GM23338 (cell line): ENCODE data around the gene NTF3. TPM values are rescaled to one million over a fixed set of nuclear protein-coding genes. Genes with fewer than 3 reads are reported as not detected.

Experiments
- ATAC-seq: fragments of 200-7000 bp; cut with Tn5 transposase; 3 replicates; pipeline ENCODE4 v1.9.1; 2020
- DNase-seq: peaks from one replicate; pipeline ENCODE4 v3.0.0-alpha.2; 2015; ENCODE audit warnings: low spot score
- H2AFZ ChIP-seq: fragments of 200-600 bp; sonication (generic); 2 replicates; pipeline ENCODE4 v1.8.0; 2016; ENCODE audit warnings: antibody characterized with exemption, mild to moderate bottlenecking, moderate library complexity
- H3F3A ChIP-seq: fragments of 200-600 bp; sonication (generic); replicated peaks from 2 replicates; pipeline ENCODE4 v1.8.0; 2017; ENCODE audit warnings: antibody characterized with exemption, mixed run types, low read depth
- H3K27ac ChIP-seq: fragments of 200-600 bp; sonication (generic); 2 replicates; pipeline ENCODE4 v1.6.1; 2016; ENCODE audit warnings: low read depth
- H3K27me3 ChIP-seq: fragments of 200-600 bp; sonication (generic); 2 replicates; pipeline ENCODE4 v1.8.0; 2016; ENCODE audit warnings: mild to moderate bottlenecking, mixed run types, moderate library complexity; ENCODE audit not compliant: insufficient read depth
- H3K36me3 ChIP-seq: fragments of 200-600 bp; sonication (generic); 2 replicates; pipeline ENCODE4 v1.8.0; 2016; ENCODE audit warnings: mild to moderate bottlenecking; ENCODE audit not compliant: insufficient read depth
- H3K4me1 ChIP-seq: fragments of 200-600 bp; sonication (generic); 2 replicates; pipeline ENCODE4 v1.8.0; 2016; ENCODE audit warnings: mild to moderate bottlenecking, moderate library complexity; ENCODE audit not compliant: insufficient read depth
- H3K4me2 ChIP-seq: fragments of 200-600 bp; sonication (generic); 2 replicates; pipeline ENCODE4 v1.7.1; 2017; ENCODE audit warnings: mixed run types
- H3K4me3 ChIP-seq: fragments of 200-600 bp; sonication (generic); 2 replicates; pipeline ENCODE4 v1.6.1; 2016; ENCODE audit warnings: mixed run types
- H3K79me2 ChIP-seq: fragments of 200-600 bp; sonication (generic); replicated peaks from 2 replicates; pipeline ENCODE4 v1.8.0; 2017; ENCODE audit warnings: mild to moderate bottlenecking; ENCODE audit not compliant: insufficient read depth
- H3K9me2 ChIP-seq: fragments of 200-600 bp; sonication (generic); 2 replicates; pipeline ENCODE4 v1.8.0; 2017; ENCODE audit not compliant: insufficient read depth
- H4K20me1 ChIP-seq: fragments of 200-600 bp; sonication (generic); replicated peaks from 2 replicates; pipeline ENCODE4 v1.8.0; 2017; ENCODE audit warnings: mild to moderate bottlenecking; ENCODE audit not compliant: insufficient read depth
- H3K27ac Mint-ChIP-seq: 2 replicates; pipeline ENCODE4 v1.8.0; 2020; ENCODE audit warnings: inconsistent platforms, mild to moderate bottlenecking, moderate library complexity, mixed read lengths
- H3K27me3 Mint-ChIP-seq: 3 replicates; pipeline ENCODE4 v1.8.0; 2022; ENCODE audit warnings: low read depth, mild to moderate bottlenecking, moderate library complexity, mixed read lengths, inconsistent platforms; ENCODE audit not compliant: insufficient read depth, poor library complexity
- H3K36me3 Mint-ChIP-seq: 3 replicates; pipeline ENCODE4 v1.8.0; 2021; ENCODE audit warnings: low read depth, mild to moderate bottlenecking, inconsistent platforms, moderate library complexity, mixed read lengths
- H3K4me1 Mint-ChIP-seq: 3 replicates; pipeline ENCODE4 v1.8.0; 2020; ENCODE audit warnings: mild to moderate bottlenecking, inconsistent platforms, mixed read lengths
- H3K4me3 Mint-ChIP-seq: 3 replicates; pipeline ENCODE4 v1.8.0; 2021; ENCODE audit warnings: moderate library complexity, mild to moderate bottlenecking, inconsistent platforms, mixed read lengths
- H3K9me3 Mint-ChIP-seq: 3 replicates; pipeline ENCODE4 v1.8.0; 2020; ENCODE audit warnings: moderate library complexity, mild to moderate bottlenecking, inconsistent platforms, mixed read lengths
- EZH2 ChIP-seq: fragments of 200-600 bp; sonication (generic); IDR thresholded peaks from one replicate; pipeline ENCODE4 v1.8.0; 2017; ENCODE audit warnings: antibody characterized with exemption, mild to moderate bottlenecking, low read depth; ENCODE audit not compliant: unreplicated experiment
- JUNB ChIP-seq: IDR thresholded peaks from one replicate; pipeline ENCODE4 v1.6.1; 2016; ENCODE audit warnings: antibody characterized with exemption; ENCODE audit not compliant: unreplicated experiment
- NANOG ChIP-seq: IDR thresholded peaks from 2 replicates; pipeline ENCODE4 v1.6.1; 2016; ENCODE audit warnings: antibody characterized with exemption, borderline replicate concordance
- POLR2AphosphoS5 ChIP-seq: IDR thresholded peaks from 2 replicates; pipeline ENCODE4 v1.6.1; 2016; ENCODE audit warnings: antibody characterized with exemption, low read depth
- STAT1 ChIP-seq: IDR thresholded peaks from one replicate; pipeline ENCODE4 v1.6.1; 2016; ENCODE audit warnings: antibody characterized with exemption; ENCODE audit not compliant: unreplicated experiment
- ZNF331 ChIP-seq: fragments of 250-450 bp; sonication (Bioruptor Pico); IDR thresholded peaks from 2 replicates; pipeline ENCODE4 v1.5.0; 2020; ENCODE audit warnings: low read depth, mild to moderate bottlenecking, moderate library complexity
- polyA plus RNA-seq: library from polyadenylated mRNA; unstranded; fragments of >200 nt; fragmentation: Nextera tagmentation; extraction: Ambion mirVana; gene quantifications from 2 replicates; pipeline ENCODE4 v1.2.1, GENCODE V29; 2016
- total RNA-seq: library from RNA; depleted of rRNA; stranded (reverse); fragments of >200 nt; shearing (Covaris generic); gene quantifications from 2 replicates; pipeline ENCODE4 v1.2.3, GENCODE V29; 2014
- TF ChIP-seq, protein P1 (sequence below): IDR thresholded peaks from 2 replicates; pipeline ENCODE4 v1.6.1; 2016; ENCODE audit warnings: antibody characterized with exemption
- TF ChIP-seq, protein P2 (sequence below): fragments of 250-450 bp; sonication (Bioruptor Pico); IDR thresholded peaks from 2 replicates; pipeline ENCODE4 v1.5.0; 2020; ENCODE audit warnings: mild to moderate bottlenecking, moderate library complexity
- TF ChIP-seq, protein P3 (sequence below): IDR thresholded peaks from one replicate; pipeline ENCODE4 v1.6.1; 2018; ENCODE audit warnings: antibody characterized with exemption; ENCODE audit not compliant: unreplicated experiment

The NTF3 gene
- total and polyA plus RNA-seq, 2 experiments from 2014 or later, result 1.2 TPM; not detected in 1

DNA sequence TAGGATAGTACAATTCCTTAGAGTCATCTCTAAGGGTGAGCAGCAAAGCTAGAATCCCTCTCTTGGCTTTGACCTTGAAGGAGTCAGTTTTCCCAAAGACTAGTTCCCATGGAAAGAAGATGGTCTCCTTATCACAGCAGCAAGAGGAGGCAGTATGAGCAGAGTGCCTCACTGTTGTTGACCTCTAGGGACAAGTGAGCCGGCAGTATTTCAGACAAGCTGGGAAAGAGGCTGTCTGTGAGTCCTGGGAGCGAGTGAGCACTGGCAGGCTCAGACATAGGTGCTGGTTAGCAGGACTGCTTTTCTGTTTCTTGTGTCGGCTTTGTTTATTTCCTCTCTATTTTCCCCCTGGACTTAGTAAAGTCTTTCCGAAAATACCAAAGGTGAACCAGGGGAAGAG lies 60.7 kb downstream of the NTF3 start:
- no peaks in the 10 kb centered on the region for H3F3A ChIP-seq
- Mint-ChIP-seq H3K36me3 (no peaks in the 10 kb centered on the region), H3K27ac (no peak overlapping the region), H3K27me3 (peaks cover 2% of the 10 kb centered on the region), H3K9me3 (no peaks in the 10 kb centered on the region), H3K4me3 (no peak overlapping the region), H3K4me1 (peaks cover 15% of the 10 kb centered on the region)
- DNase-seq (peak; percentile 41), ATAC-seq (peak; percentile 83)
- no peaks in the 10 kb centered on the region for H4K20me1 ChIP-seq
- TF ChIP-seq JUNB (no peak), POLR2AphosphoS5 (no peak), STAT1 (no peak), ZNF331 (CRISPR knock-in tag) (no peak), EZH2 (no peak), NANOG (no peak)
- TF ChIP-seq, protein P1, sequence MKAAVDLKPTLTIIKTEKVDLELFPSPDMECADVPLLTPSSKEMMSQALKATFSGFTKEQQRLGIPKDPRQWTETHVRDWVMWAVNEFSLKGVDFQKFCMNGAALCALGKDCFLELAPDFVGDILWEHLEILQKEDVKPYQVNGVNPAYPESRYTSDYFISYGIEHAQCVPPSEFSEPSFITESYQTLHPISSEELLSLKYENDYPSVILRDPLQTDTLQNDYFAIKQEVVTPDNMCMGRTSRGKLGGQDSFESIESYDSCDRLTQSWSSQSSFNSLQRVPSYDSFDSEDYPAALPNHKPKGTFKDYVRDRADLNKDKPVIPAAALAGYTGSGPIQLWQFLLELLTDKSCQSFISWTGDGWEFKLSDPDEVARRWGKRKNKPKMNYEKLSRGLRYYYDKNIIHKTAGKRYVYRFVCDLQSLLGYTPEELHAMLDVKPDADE, result no peak
- TF ChIP-seq, protein P2, sequence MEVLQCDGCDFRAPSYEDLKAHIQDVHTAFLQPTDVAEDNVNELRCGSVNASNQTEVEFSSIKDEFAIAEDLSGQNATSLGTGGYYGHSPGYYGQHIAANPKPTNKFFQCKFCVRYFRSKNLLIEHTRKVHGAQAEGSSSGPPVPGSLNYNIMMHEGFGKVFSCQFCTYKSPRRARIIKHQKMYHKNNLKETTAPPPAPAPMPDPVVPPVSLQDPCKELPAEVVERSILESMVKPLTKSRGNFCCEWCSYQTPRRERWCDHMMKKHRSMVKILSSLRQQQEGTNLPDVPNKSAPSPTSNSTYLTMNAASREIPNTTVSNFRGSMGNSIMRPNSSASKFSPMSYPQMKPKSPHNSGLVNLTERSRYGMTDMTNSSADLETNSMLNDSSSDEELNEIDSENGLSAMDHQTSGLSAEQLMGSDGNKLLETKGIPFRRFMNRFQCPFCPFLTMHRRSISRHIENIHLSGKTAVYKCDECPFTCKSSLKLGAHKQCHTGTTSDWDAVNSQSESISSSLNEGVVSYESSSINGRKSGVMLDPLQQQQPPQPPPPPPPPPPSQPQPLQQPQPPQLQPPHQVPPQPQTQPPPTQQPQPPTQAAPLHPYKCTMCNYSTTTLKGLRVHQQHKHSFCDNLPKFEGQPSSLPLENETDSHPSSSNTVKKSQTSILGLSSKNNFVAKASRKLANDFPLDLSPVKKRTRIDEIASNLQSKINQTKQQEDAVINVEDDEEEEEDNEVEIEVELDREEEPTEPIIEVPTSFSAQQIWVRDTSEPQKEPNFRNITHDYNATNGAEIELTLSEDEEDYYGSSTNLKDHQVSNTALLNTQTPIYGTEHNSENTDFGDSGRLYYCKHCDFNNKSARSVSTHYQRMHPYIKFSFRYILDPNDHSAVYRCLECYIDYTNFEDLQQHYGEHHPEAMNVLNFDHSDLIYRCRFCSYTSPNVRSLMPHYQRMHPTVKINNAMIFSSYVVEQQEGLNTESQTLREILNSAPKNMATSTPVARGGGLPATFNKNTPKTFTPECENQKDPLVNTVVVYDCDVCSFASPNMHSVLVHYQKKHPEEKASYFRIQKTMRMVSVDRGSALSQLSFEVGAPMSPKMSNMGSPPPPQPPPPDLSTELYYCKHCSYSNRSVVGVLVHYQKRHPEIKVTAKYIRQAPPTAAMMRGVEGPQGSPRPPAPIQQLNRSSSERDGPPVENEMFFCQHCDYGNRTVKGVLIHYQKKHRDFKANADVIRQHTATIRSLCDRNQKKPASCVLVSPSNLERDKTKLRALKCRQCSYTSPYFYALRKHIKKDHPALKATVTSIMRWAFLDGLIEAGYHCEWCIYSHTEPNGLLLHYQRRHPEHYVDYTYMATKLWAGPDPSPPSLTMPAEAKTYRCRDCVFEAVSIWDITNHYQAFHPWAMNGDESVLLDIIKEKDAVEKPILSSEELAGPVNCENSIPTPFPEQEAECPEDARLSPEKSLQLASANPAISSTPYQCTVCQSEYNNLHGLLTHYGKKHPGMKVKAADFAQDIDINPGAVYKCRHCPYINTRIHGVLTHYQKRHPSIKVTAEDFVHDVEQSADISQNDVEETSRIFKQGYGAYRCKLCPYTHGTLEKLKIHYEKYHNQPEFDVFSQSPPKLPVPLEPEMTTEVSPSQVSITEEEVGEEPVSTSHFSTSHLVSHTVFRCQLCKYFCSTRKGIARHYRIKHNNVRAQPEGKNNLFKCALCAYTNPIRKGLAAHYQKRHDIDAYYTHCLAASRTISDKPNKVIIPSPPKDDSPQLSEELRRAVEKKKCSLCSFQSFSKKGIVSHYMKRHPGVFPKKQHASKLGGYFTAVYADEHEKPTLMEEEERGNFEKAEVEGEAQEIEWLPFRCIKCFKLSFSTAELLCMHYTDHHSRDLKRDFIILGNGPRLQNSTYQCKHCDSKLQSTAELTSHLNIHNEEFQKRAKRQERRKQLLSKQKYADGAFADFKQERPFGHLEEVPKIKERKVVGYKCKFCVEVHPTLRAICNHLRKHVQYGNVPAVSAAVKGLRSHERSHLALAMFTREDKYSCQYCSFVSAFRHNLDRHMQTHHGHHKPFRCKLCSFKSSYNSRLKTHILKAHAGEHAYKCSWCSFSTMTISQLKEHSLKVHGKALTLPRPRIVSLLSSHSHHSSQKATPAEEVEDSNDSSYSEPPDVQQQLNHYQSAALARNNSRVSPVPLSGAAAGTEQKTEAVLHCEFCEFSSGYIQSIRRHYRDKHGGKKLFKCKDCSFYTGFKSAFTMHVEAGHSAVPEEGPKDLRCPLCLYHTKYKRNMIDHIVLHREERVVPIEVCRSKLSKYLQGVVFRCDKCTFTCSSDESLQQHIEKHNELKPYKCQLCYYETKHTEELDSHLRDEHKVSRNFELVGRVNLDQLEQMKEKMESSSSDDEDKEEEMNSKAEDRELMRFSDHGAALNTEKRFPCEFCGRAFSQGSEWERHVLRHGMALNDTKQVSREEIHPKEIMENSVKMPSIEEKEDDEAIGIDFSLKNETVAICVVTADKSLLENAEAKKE, result no peak
- TF ChIP-seq, protein P3, sequence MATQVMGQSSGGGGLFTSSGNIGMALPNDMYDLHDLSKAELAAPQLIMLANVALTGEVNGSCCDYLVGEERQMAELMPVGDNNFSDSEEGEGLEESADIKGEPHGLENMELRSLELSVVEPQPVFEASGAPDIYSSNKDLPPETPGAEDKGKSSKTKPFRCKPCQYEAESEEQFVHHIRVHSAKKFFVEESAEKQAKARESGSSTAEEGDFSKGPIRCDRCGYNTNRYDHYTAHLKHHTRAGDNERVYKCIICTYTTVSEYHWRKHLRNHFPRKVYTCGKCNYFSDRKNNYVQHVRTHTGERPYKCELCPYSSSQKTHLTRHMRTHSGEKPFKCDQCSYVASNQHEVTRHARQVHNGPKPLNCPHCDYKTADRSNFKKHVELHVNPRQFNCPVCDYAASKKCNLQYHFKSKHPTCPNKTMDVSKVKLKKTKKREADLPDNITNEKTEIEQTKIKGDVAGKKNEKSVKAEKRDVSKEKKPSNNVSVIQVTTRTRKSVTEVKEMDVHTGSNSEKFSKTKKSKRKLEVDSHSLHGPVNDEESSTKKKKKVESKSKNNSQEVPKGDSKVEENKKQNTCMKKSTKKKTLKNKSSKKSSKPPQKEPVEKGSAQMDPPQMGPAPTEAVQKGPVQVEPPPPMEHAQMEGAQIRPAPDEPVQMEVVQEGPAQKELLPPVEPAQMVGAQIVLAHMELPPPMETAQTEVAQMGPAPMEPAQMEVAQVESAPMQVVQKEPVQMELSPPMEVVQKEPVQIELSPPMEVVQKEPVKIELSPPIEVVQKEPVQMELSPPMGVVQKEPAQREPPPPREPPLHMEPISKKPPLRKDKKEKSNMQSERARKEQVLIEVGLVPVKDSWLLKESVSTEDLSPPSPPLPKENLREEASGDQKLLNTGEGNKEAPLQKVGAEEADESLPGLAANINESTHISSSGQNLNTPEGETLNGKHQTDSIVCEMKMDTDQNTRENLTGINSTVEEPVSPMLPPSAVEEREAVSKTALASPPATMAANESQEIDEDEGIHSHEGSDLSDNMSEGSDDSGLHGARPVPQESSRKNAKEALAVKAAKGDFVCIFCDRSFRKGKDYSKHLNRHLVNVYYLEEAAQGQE, result no peak
- H3K9me2 ChIP-seq, result peaks cover 4% of the 10 kb centered on the region; the same call in 1 of the 2 replicates
- H3K4me2 ChIP-seq, result no peak overlapping the region
- H3K4me1 ChIP-seq, result no peaks in the 10 kb centered on the region
- H3K27ac ChIP-seq, result no peak overlapping the region
- no peaks in the 10 kb centered on the region for H3K36me3 ChIP-seq
- H2AFZ ChIP-seq, result no peak overlapping the region
- no peaks in the 10 kb centered on the region for H3K79me2 ChIP-seq
- no peaks in the 10 kb centered on the region for H3K27me3 ChIP-seq
- H3K4me3 ChIP-seq, result no peak overlapping the region
